ENCODE results near the gene LSMEM2.

LSMEM2 gene

GRCh38 chr3:50264964-50265485 is 13.9 kb upstream of the LSMEM2 start:
- no peak overlapping the region for H3K4me3 ChIP-seq (ENCODE audit: low read depth, low read length)
- DNase-seq (ENCODE audit: low read depth): no peak
- TF ChIP-seq MAX (IDR thresholded peaks at IDR 0.05; ENCODE audit: low read depth, low read length) (no peak), POLR2A (IDR thresholded peaks at IDR 0.05; ENCODE audit: extremely low read depth, insufficient read length) (no peak), MYC (IDR thresholded peaks at IDR 0.05; ENCODE audit: low read depth, low read length) (no peak), CTCF (IDR thresholded peaks at IDR 0.05; ENCODE audit: low read depth, low read length) (no peak)

DNA sequence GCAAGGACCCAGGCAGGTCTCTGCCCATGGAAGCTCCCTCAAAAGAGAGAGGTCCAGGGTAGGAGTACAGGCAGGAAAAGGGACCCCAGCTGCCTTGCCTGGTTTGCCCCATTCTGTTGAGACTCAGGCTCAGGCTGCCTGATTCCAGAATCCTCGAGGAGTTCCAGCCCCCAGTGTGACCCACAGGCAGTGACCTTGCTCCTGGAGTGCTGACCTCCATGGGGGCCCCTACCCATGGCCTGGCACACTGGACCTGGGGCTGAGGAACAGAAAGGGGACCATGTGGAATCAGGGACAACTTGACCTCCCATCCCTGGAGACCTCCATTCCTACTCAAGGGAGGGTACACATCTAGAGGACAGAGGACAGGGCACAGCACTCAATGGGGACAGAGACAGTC is 13.3 kb upstream of the LSMEM2 start:
- no peak for TF ChIP-seq POLR2A (IDR thresholded peaks at IDR 0.05; ENCODE audit: extremely low read depth, insufficient read length)
- TF ChIP-seq MYC (IDR thresholded peaks at IDR 0.05; ENCODE audit: low read depth, low read length): no peak
- TF ChIP-seq CTCF (IDR thresholded peaks at IDR 0.05; ENCODE audit: low read depth, low read length): no peak
- no peak for TF ChIP-seq MAX (IDR thresholded peaks at IDR 0.05; ENCODE audit: low read depth, low read length)
- no peak for DNase-seq (ENCODE audit: low read depth)
- no peak overlapping the region for H3K4me3 ChIP-seq (ENCODE audit: low read depth, low read length)

DNA sequence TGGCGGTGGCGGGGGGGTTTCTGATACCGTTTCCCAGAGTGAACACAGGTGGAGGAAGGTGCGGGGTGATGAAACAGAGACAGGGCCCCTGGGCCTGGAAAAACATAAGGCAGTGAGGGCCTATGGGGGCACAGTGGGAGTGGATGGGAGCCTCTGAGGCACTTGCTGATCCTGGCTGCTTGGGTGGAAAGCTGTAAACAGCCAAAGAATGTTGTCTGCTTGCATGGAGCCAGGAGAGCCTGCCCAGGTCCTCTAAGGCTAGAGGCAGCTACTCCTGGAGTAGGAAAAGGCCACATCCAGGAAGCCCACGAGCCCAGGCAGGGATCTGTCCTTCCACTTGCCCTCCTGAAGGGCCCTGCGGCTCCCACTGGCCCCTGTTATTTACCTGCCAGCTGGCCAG is 12.9 kb upstream of the LSMEM2 start:
- no peak for DNase-seq (ENCODE audit: low read depth)
- TF ChIP-seq MAX (IDR thresholded peaks at IDR 0.05; ENCODE audit: low read depth, low read length) (no peak), CTCF (IDR thresholded peaks at IDR 0.05; ENCODE audit: low read depth, low read length) (no peak), MYC (IDR thresholded peaks at IDR 0.05; ENCODE audit: low read depth, low read length) (no peak)
- H3K4me3 ChIP-seq (ENCODE audit: low read depth, low read length): no peak overlapping the region

DNA sequence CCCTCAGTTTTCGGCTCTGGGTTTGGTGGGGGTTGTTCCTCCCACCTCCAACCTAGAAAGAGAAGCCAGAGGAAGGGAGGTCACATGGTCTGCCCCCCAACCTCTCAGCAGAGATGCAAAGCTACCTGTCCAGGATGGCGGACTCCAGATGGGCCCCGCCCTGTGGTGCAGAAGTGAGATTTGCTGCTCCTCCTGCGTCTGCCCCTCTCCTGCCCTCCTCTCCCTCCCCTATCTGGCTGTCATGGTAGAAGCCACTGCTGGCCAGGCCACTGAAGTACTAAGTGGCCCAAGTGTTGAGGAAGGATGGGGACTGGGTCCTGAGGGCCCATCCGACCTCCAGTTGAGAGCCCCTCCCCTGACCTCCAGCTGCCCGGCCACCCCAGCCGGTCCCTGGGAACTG is 12.1 kb upstream of the LSMEM2 start:
- no peak for DNase-seq (ENCODE audit: low read depth)
- no peak overlapping the region for H3K4me3 ChIP-seq (ENCODE audit: low read depth, low read length)
- no peak for TF ChIP-seq POLR2A (IDR thresholded peaks at IDR 0.05; ENCODE audit: extremely low read depth, insufficient read length)
- no peak for TF ChIP-seq MAX (IDR thresholded peaks at IDR 0.05; ENCODE audit: low read depth, low read length)
- TF ChIP-seq CTCF (IDR thresholded peaks at IDR 0.05; ENCODE audit: low read depth, low read length): no peak
- TF ChIP-seq MYC (IDR thresholded peaks at IDR 0.05; ENCODE audit: low read depth, low read length): no peak

DNA sequence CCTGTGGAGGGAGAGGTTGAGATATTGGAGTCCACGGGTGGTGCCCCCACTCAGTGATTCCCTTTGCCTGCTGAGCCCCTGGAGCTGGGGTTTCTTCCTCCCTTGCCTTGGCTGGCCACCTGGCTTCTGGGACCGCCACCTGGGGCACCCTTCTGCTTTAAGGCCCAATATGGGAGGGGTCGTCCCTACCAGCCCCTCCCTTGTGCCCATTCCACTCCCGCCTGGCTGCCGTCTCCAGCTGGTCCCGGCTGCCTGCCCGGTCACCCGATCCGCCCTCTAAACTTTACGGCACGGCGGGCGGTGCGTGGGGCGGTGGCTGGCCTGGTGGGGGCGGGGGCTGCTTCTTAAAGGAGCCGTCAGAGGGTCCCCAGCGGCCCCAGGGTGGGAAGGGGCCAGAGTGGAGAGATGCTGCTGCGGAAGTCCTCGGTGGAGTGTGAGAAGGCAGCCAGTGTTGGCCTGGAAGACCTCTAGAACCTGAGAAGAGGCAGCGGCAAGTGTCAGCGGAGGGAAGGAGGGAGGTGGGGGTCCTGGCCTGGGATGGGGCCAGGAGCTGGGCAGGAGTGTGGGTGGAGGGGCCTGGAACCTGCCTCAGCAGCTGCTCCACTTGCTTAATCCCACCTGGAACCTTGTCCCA is 11.5 kb upstream of the LSMEM2 start:
- no peak for TF ChIP-seq MAX (IDR thresholded peaks at IDR 0.05; ENCODE audit: low read depth, low read length)
- no peak for TF ChIP-seq POLR2A (IDR thresholded peaks at IDR 0.05; ENCODE audit: extremely low read depth, insufficient read length)
- TF ChIP-seq MYC (IDR thresholded peaks at IDR 0.05; ENCODE audit: low read depth, low read length): no peak
- TF ChIP-seq CTCF (IDR thresholded peaks at IDR 0.05; ENCODE audit: low read depth, low read length): no peak
- DNase-seq (ENCODE audit: low read depth): no peak
- H3K4me3 ChIP-seq (ENCODE audit: low read depth, low read length): no peak overlapping the region
